Activated CD4-positive, CD25-positive, alpha-beta regulatory T cell (primary cell): Measurements from ENCODE around the gene MGAT4C.

Experiments
- DNase-seq, 4 experiments: peaks; one replicate each; lab custom pipeline; 2025; lab: John Stamatoyannopoulos, UW

The MGAT4C gene

GRCh38 chr12:85975716-85976115 is 280.5 kb downstream of the MGAT4C start:
- no peak for DNase-seq

GRCh38 chr12:85971800-85972199 is 284.4 kb downstream of the MGAT4C start:
- no peak for DNase-seq

GRCh38 chr12:85968606-85969005 is 287.6 kb downstream of the MGAT4C start:
- no peak for DNase-seq

- DNase-seq, result no peak
These were observed 292.9 kb downstream of the MGAT4C start for GRCh38 chr12:85963326-85963725.

- no peak for DNase-seq
These were observed 300.1 kb downstream of the MGAT4C start for GRCh38 chr12:85956081-85956480.

GRCh38 chr12:85955127-85955526 is 301.1 kb downstream of the MGAT4C start:
- no peak for DNase-seq

- DNase-seq, result no peak
These were observed 304.4 kb downstream of the MGAT4C start for GRCh38 chr12:85951823-85952222.

- no peak for DNase-seq
These were observed 306.9 kb downstream of the MGAT4C start for GRCh38 chr12:85949253-85949652.

GRCh38 chr12:85948340-85948739 is 307.9 kb downstream of the MGAT4C start:
- DNase-seq, result no peak

GRCh38 chr12:85947286-85947685 is 308.9 kb downstream of the MGAT4C start:
- no peak for DNase-seq

GRCh38 chr12:85946375-85946774 is 309.8 kb downstream of the MGAT4C start:
- DNase-seq, result no peak

GRCh38 chr12:85927166-85927565 is 329.0 kb downstream of the MGAT4C start:
- DNase-seq, result no peak

- no peak for DNase-seq
These were observed 332.3 kb downstream of the MGAT4C start for GRCh38 chr12:85923767-85924331.

- DNase-seq, result no peak
These were observed 335.8 kb downstream of the MGAT4C start for GRCh38 chr12:85920324-85920947.
